Upper lobe of left lung (tissue), 6 donors: Measurements from ENCODE around the gene CACUL1. TPM values are rescaled to one million over a fixed set of nuclear protein-coding genes. Genes with fewer than 3 reads are reported as not detected.

Experiments
- ATAC-seq, 2 donors: fragments of 200-7000 bp; cut with Tn5 transposase; one replicate each; pipeline ENCODE4 v1.9.1; 2022; ENCODE audit warnings: mild to moderate bottlenecking in 2 of 2, moderate library complexity in 2 of 2; ENCODE audit not compliant: low FRiP score in 2 of 2
- DNase-seq, 2 donors: peaks; one replicate each; pipeline ENCODE4 v3.0.0-alpha.2; 2019 to 2020
- H3K27ac ChIP-seq, 4 donors: fragments of 200-600 bp; sonication (generic); one replicate each; pipeline ENCODE4 v1.5.1; 2016 to 2019
- H3K27me3 ChIP-seq, 4 donors: fragments of 200-600 bp; sonication (generic); one replicate each; pipeline ENCODE4 v1.5.1; 2017 to 2019
- H3K36me3 ChIP-seq, 4 donors: fragments of 200-600 bp; sonication (generic); one replicate each; pipeline ENCODE4 v1.5.1; 2016 to 2019
- H3K4me1 ChIP-seq, 4 donors: fragments of 200-600 bp; sonication (generic); one replicate each; pipeline ENCODE4 v1.5.1; 2018 to 2019
- H3K4me3 ChIP-seq, 4 donors: fragments of 200-600 bp; sonication (generic); one replicate each; pipeline ENCODE4 v1.5.1; 2017 to 2019; ENCODE audit warnings: mild to moderate bottlenecking in 2 of 4, moderate library complexity in 1 of 4
- H3K9me3 ChIP-seq, 4 donors: fragments of 200-600 bp; sonication (generic); one replicate each; pipeline ENCODE4 v1.5.1; 2018 to 2019
- EP300 ChIP-seq, 4 donors: sonication (generic); formaldehyde crosslinking; IDR thresholded peaks; one replicate each; pipeline ENCODE4 v1.5.1; 2017; ENCODE audit warnings: antibody characterized with exemption in 4 of 4, control low read depth in 2 of 4
- POLR2A ChIP-seq, 4 donors: fragments of 450-650 bp; IDR thresholded peaks; one replicate each; pipeline ENCODE4 v1.5.1; 2016 to 2017; ENCODE audit warnings: antibody characterized with exemption in 4 of 4, mild to moderate bottlenecking in 2 of 4
- POLR2AphosphoS5 ChIP-seq, 2 donors: sonication (generic); formaldehyde crosslinking; IDR thresholded peaks; one replicate each; pipeline ENCODE4 v1.5.1; 2017; ENCODE audit warnings: antibody characterized with exemption in 2 of 2
- WGBS, 2 donors: methylation state at CpG; one replicate each; pipeline ENCODE4 v1.1.5; 2017 to 2018; 5-methylcytosine and 5-hydroxymethylcytosine counted together
- total RNA-seq, 6 donors: library from RNA; depleted of rRNA in 4 of 6; stranded (reverse); fragments of >200 nt in 4 of 6; gene quantifications; one replicate each; pipeline versions ENCODE4 v1.1.0 to v1.2.1, GENCODE V29; 2016 to 2021
- TF ChIP-seq, protein P1 (sequence below), 6 experiments: fragments of 450-650 bp in 4 of 6; fragments of 200-600 bp in 2 of 6; sonication (generic) in 2 of 6; IDR thresholded peaks; one replicate each; pipeline ENCODE4 v1.5.1; 2016 to 2019; ENCODE audit warnings: antibody characterized with exemption in 6 of 6
- donor health status: DM: no; HTN: no; CAD: no; lungs with moderate emphysema.
- donor health status: DM: no; HTN: yes; CAD: no; lungs with severe emphysema.

CACUL1 gene
- total RNA-seq, 6 donors from 2014 or later, result 23.3 to 44.0 (median 38.2) TPM

- ATAC-seq (peak in 1 of 2 donors; percentile 39), DNase-seq (no peak)
- Histone ChIP-seq H3K4me1 (peaks cover 21 to 39% (median 34%) of the 10 kb centered on the region in 4 donors), H3K4me3 (no peak overlapping the region), H3K36me3 (no peaks in the 10 kb centered on the region), H3K27ac (peak overlapping the region in 1 of 4 donors; percentile 15), H3K27me3 (no peaks in the 10 kb centered on the region), H3K9me3 (no peaks in the 10 kb centered on the region)
- TF ChIP-seq, protein P1, sequence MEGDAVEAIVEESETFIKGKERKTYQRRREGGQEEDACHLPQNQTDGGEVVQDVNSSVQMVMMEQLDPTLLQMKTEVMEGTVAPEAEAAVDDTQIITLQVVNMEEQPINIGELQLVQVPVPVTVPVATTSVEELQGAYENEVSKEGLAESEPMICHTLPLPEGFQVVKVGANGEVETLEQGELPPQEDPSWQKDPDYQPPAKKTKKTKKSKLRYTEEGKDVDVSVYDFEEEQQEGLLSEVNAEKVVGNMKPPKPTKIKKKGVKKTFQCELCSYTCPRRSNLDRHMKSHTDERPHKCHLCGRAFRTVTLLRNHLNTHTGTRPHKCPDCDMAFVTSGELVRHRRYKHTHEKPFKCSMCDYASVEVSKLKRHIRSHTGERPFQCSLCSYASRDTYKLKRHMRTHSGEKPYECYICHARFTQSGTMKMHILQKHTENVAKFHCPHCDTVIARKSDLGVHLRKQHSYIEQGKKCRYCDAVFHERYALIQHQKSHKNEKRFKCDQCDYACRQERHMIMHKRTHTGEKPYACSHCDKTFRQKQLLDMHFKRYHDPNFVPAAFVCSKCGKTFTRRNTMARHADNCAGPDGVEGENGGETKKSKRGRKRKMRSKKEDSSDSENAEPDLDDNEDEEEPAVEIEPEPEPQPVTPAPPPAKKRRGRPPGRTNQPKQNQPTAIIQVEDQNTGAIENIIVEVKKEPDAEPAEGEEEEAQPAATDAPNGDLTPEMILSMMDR (IDR thresholded peaks at IDR 0.05), result no peak
- TF ChIP-seq POLR2A (IDR thresholded peaks at IDR 0.05) (no peak), EP300 (IDR thresholded peaks at IDR 0.05) (no peak), POLR2AphosphoS5 (IDR thresholded peaks at IDR 0.05) (no peak)
- 50 to 51% methylated on average over 4 of the region's 4 CpGs for WGBS, 2 donors
Observed at GRCh38 chr10:118725886-118726500, 28.8 kb downstream of the CACUL1 start.

DNA sequence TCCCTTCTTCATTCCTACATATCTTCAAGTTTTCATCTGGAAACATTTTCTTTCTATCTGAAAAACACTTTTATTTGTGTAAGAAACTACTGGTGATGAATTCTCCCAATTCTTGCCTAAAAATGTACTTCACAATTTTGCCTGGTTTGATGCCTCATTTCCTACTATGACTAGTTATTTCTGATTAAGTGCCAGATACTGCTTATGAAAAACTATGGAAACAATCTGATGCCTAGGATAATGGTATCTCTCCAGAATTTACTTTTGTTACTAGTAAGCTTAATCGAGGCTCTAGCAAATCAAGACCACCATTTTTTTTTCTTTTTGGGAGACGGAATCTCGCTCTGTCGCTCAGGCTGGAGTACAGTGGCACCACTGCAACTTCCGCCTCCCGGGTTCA lies 31.3 kb downstream of the CACUL1 start:
- H3K36me3 ChIP-seq, result peaks cover 0 to 2% (median 0%) of the 10 kb centered on the region in 4 donors
- ATAC-seq, result no peak
- no peak for DNase-seq
- WGBS, 2 donors, result 92% methylated on average over 6 of the region's 6 CpGs
- no peak overlapping the region for H3K4me3 ChIP-seq
- TF ChIP-seq EP300 (IDR thresholded peaks at IDR 0.05), result no peak
- TF ChIP-seq, protein P1 (IDR thresholded peaks at IDR 0.05), result no peak
- TF ChIP-seq POLR2A (IDR thresholded peaks at IDR 0.05), result no peak
- no peak for TF ChIP-seq POLR2AphosphoS5 (IDR thresholded peaks at IDR 0.05)
- no peaks in the 10 kb centered on the region for H3K27me3 ChIP-seq
- H3K4me1 ChIP-seq, result peaks cover 5 to 21% (median 14%) of the 10 kb centered on the region in 4 donors
- H3K27ac ChIP-seq, result no peak overlapping the region
- H3K9me3 ChIP-seq, result no peaks in the 10 kb centered on the region

GRCh38 chr10:118721539-118721876 lies 33.3 kb downstream of the CACUL1 start:
- Histone ChIP-seq H3K27me3 (no peaks in the 10 kb centered on the region), H3K4me3 (no peak overlapping the region), H3K36me3 (peaks cover 0 to 9% (median 3%) of the 10 kb centered on the region in 4 donors), H3K4me1 (peaks cover 5 to 20% (median 11%) of the 10 kb centered on the region in 4 donors), H3K27ac (no peak overlapping the region), H3K9me3 (no peaks in the 10 kb centered on the region)
- 71 to 77% methylated on average over 3 of the region's 3 CpGs for WGBS, 2 donors
- TF ChIP-seq POLR2AphosphoS5 (IDR thresholded peaks at IDR 0.05) (no peak), POLR2A (IDR thresholded peaks at IDR 0.05) (no peak), EP300 (IDR thresholded peaks at IDR 0.05) (no peak)
- TF ChIP-seq, protein P1 (IDR thresholded peaks at IDR 0.05), result no peak
- ATAC-seq (no peak), DNase-seq (no peak)

GRCh38 chr10:118720685-118721538 lies 33.9 kb downstream of the CACUL1 start:
- no peak for TF ChIP-seq POLR2A (IDR thresholded peaks at IDR 0.05)
- TF ChIP-seq POLR2AphosphoS5 (IDR thresholded peaks at IDR 0.05), result no peak
- no peak for TF ChIP-seq EP300 (IDR thresholded peaks at IDR 0.05)
- TF ChIP-seq, protein P1 (IDR thresholded peaks at IDR 0.05), result peak; percentile 55 to 82 (median 78)
- Histone ChIP-seq H3K27ac (no peak overlapping the region), H3K9me3 (no peaks in the 10 kb centered on the region), H3K27me3 (no peaks in the 10 kb centered on the region), H3K4me3 (no peak overlapping the region), H3K36me3 (peaks cover 0 to 9% (median 3%) of the 10 kb centered on the region in 4 donors), H3K4me1 (peaks cover 2 to 14% (median 7%) of the 10 kb centered on the region in 4 donors)
- DNase-seq (no peak), ATAC-seq (peak in 1 of 2 donors; percentile 76)
- WGBS, 2 donors, result 29 to 34% methylated on average over 3 of the region's 3 CpGs
